GM19397 (cell line): Measurements from ENCODE around the gene PHAF1.

Source experiments
- ATAC-seq: cut with Tn5 transposase; IDR thresholded peaks from one replicate; pipeline ENCODE4 v1.9.1; 2021; ENCODE audit warnings: mild to moderate bottlenecking, moderate library complexity; ENCODE audit not compliant: unreplicated experiment

Gene PHAF1

GRCh38 chr16:67146523-67147357, 37.0 kb downstream of the PHAF1 start:
- ATAC-seq: no peak

GRCh38 chr16:67147437-67148140, 37.8 kb downstream of the PHAF1 start:
- no peak for ATAC-seq

- ATAC-seq: no peak
These were observed 38.5 kb downstream of the PHAF1 start for GRCh38 chr16:67148221-67148620.

GRCh38 chr16:67148656-67149275, 39.0 kb downstream of the PHAF1 start:
- ATAC-seq: no peak

- no peak for ATAC-seq
These were observed 39.7 kb downstream of the PHAF1 start for GRCh38 chr16:67149276-67150046.

- ATAC-seq: peak; percentile 34
These were observed 40.5 kb downstream of the PHAF1 start for GRCh38 chr16:67150047-67150832.

- peak; percentile 40 for ATAC-seq
These were observed 41.2 kb downstream of the PHAF1 start, which contains the start of gene B3GNT9 for GRCh38 chr16:67150833-67151396. B3GNT9 (minus strand) TSS chr16:67150998; CDS start chr16:67150485, 513 bp downstream.

GRCh38 chr16:67151431-67152097, 41.8 kb downstream of the PHAF1 start:
- no peak for ATAC-seq

GRCh38 chr16:67154578-67155294, 45.0 kb downstream of the PHAF1 start:
- ATAC-seq: no peak

GRCh38 chr16:67155295-67156142, 45.8 kb downstream of the PHAF1 start:
- peak; percentile 30 for ATAC-seq

GRCh38 chr16:67156143-67156844, 46.6 kb downstream of the PHAF1 start:
- no peak for ATAC-seq

- ATAC-seq: no peak
These were observed 47.5 kb downstream of the PHAF1 start for GRCh38 chr16:67157106-67157748.

GRCh38 chr16:67157892-67158635, 48.3 kb downstream of the PHAF1 start:
- no peak for ATAC-seq

- peak; percentile 33 for ATAC-seq
These were observed 49.2 kb downstream of the PHAF1 start for GRCh38 chr16:67158637-67159600.

GRCh38 chr16:67161595-67162058, 51.9 kb downstream of the PHAF1 start:
- ATAC-seq: no peak
